Mesodermal cell (in vitro differentiated cells): ENCODE measurements around the gene STK39.
A peak's percentile ranks its signal among the peaks of the same experiment; 100 is the strongest.

Experiments used
- H3K27ac ChIP-seq: 2 replicates; pipeline ENCODE4 v1.7.0; 2013; ENCODE audit warnings: mild to moderate bottlenecking, low read depth, low read length, moderate library complexity; ENCODE audit not compliant: severe bottlenecking
- H3K36me3 ChIP-seq: 2 replicates; pipeline ENCODE4 v1.7.1; 2013; ENCODE audit warnings: mild to moderate bottlenecking, low read length, moderate library complexity; ENCODE audit not compliant: control insufficient read depth, insufficient read depth
- H3K4me1 ChIP-seq: one replicate; pipeline ENCODE4 v1.7.1; 2013; ENCODE audit warnings: mild to moderate bottlenecking, low read length; ENCODE audit not compliant: insufficient read depth, control insufficient read depth, poor library complexity, severe bottlenecking
- H3K4me3 ChIP-seq: 2 replicates; pipeline ENCODE4 v1.7.0; 2013; ENCODE audit warnings: low read length, control low read depth, mild to moderate bottlenecking; ENCODE audit not compliant: insufficient read depth, poor library complexity, severe bottlenecking; ENCODE audit errors: extremely low read depth
- H3K9me3 ChIP-seq: 2 replicates; pipeline ENCODE4 v1.7.1; 2013; ENCODE audit warnings: mild to moderate bottlenecking, low read length, moderate library complexity; ENCODE audit not compliant: control insufficient read depth
- WGBS, 2 experiments: methylation state at CpG; one replicate each; pipeline ENCODE4 v1.1.5; 2013; ENCODE audit warnings: missing lambda C conversion rate in 2 of 2; ENCODE audit not compliant: insufficient coverage in 2 of 2; 5-methylcytosine and 5-hydroxymethylcytosine counted together

STK39 gene

DNA sequence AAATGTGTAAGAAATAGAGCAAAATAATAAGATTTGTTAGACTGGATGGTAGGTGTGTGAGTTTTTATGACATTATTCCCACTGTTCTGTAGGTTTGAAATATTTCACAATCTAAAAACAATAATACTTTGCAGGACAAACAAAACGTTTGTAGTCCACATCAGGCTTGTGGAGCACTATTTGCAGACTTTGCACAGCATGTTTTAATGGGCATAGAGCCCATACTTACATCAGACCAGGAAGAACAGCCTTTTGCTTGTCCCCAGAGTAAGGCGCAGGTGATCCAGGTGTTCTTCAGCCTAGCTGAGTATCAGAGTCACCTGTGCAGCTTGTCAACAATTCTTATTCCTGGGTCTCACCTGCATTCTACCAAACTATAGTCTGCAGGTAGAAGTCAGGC lies 9.1 kb upstream of the STK39 start:
- no peak overlapping the region for H3K27ac ChIP-seq
- no peak overlapping the region for H3K4me3 ChIP-seq
- peaks cover 16% of the 10 kb centered on the region for H3K9me3 ChIP-seq
- H3K36me3 ChIP-seq: no peaks in the 10 kb centered on the region
- H3K4me1 ChIP-seq: peaks cover 4% of the 10 kb centered on the region
- 75 to 78% methylated on average over 2 of the region's 2 CpGs for WGBS, 2 experiments

- H3K9me3 ChIP-seq: peaks cover 16% of the 10 kb centered on the region
- no peak overlapping the region for H3K4me3 ChIP-seq
- no peak overlapping the region for H3K27ac ChIP-seq
- WGBS, 2 experiments: 87 to 94% methylated on average over 3 of the region's 3 CpGs
- H3K4me1 ChIP-seq: peaks cover 4% of the 10 kb centered on the region
- H3K36me3 ChIP-seq: no peaks in the 10 kb centered on the region
These were observed 8.5 kb upstream of the STK39 start for GRCh38 chr2:168255866-168256265.

GRCh38 chr2:168255103-168255502 lies 7.7 kb upstream of the STK39 start:
- Histone ChIP-seq H3K4me1 (peaks cover 4% of the 10 kb centered on the region), H3K4me3 (no peak overlapping the region), H3K36me3 (no peaks in the 10 kb centered on the region), H3K9me3 (peaks cover 16% of the 10 kb centered on the region), H3K27ac (no peak overlapping the region)
- 94 to 97% methylated on average over 8 of the region's 8 CpGs for WGBS, 2 experiments

DNA sequence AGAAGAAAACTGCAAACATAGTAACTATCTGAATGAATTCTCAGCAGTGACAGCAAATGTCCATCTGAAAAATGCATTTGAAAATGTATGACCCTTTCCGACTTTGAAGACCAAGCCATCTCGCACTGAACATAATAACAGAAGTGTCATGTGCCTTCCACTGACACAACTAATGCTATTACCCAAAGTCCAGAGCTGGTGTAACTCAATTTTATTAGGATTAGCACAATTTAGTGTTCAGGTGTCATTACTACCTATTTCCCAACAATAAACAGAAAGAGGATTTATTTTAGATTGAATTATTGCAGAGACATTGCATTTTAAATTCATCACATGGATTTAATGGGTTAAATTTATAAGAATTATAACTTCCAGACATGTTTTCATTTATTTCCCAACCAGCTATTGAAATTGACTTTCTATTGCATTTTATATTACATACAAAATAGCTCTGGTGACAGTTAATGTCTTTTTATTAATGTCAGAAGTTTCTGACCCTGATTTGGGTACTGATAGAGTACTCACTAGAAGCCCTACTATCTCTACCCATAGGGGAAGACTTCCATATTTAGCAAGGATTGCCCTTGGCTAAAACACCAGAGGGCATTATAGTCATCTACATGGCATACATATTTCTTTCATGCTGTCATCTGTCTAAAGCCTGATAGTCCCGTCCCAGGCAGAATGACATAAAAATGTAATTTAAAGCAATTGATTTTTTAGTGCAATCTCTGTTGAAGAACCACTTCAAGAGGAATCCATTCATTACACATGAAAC lies 7.0 kb upstream of the STK39 start:
- H3K4me1 ChIP-seq: peaks cover 4% of the 10 kb centered on the region
- WGBS, 2 experiments: 100% methylated on average over 2 of the region's 3 CpGs; no CpG with 5 or more reads in 1 of the 2 experiments
- H3K27ac ChIP-seq: no peak overlapping the region
- H3K36me3 ChIP-seq: no peaks in the 10 kb centered on the region
- peaks cover 8% of the 10 kb centered on the region for H3K9me3 ChIP-seq
- no peak overlapping the region for H3K4me3 ChIP-seq

DNA sequence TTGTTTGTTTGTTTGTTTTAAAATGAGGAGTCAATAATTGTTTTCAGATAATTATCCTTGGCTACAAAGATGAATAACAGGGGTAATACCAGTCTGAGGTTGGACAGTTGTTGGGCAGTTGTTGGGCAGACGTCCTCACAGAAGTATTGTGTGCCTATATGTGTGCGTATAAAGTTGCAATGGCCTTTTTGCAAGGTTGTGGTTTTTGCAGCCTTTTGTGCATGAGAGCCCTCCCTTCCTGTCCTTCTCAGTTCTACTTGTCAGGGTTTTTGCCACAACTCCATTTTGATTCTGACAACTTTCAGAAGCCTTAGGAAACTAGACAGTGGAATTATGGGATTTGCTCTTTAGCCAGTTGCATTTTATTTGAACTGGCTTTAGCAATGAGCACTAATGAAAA lies 6.0 kb upstream of the STK39 start:
- WGBS, 2 experiments: 100% methylated on average over 1 to 2 of the region's 2 CpGs
- H3K4me3 ChIP-seq: no peak overlapping the region

DNA sequence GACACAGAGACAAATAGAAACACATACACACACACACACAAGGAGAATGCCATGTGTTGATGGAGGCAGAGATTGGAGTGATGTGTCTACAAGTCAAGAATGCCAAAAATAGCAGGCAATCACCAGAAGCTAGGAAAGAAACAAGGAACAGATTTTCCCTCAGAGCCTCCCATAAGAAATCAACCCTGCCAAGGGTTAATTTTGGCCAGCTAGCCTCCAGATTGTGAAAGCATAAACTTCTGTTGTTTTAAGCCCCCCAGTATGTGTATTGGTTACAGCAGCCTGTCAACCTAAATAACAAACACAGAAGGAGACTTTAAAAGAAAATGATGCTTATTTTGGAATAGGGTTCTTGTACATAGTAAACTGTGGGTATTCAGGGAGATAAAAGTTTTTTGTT lies 5.6 kb upstream of the STK39 start:
- Histone ChIP-seq H3K27ac (no peak overlapping the region), H3K4me1 (peaks cover 11% of the 10 kb centered on the region), H3K36me3 (no peaks in the 10 kb centered on the region), H3K4me3 (no peak overlapping the region), H3K9me3 (no peaks in the 10 kb centered on the region)

More for the DNA sequence above, 6.0 kb upstream of the STK39 start:
- Histone ChIP-seq H3K4me1 (peaks cover 9% of the 10 kb centered on the region), H3K9me3 (no peaks in the 10 kb centered on the region), H3K27ac (no peak overlapping the region), H3K36me3 (no peaks in the 10 kb centered on the region)

DNA sequence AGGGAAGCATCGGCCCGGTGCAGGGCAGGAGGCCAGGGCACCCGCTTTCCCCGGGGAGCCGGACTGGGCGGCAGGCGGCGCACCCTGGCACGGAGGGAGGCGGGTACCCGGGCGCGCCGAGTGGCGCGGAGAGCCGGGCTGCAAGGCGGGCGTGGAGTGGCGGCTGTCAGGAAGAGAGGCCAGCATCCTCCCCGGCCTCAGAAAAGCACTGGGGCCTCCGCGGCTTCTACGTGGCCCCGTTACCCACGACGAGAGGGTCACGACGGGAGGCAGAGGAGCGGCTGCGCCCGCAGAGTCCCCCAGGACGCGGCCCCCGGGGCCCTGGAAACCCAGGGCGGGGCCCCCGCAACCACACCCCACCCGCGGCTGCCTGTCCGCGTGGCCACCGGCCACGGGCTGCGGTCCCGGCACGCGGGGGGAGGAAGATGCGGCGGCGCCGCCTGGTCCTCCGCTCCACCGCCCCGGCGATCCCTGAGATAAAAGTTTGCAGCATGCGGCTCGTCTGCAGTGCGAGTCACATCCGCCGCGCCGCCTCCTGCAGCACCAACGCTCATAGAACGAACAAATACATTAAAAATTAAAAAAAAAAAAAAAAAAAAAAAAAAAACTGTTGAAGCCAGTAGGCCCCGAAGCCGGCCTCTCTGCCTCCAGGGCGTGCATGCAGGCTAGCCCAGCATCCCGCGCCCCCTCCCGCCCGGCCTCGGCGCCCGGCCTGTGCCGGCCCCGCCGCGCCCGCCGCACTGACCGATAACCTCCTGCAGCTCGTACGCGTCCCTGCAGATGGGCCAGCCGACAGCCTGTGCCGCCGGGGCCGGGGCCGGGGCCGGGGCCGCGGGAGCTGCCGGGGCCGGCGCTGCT lies 683 bp downstream of the STK39 start:
- Histone ChIP-seq H3K4me3 (peak overlapping the region; percentile 71), H3K27ac (peak overlapping the region; percentile 59), H3K4me1 (peaks cover 16% of the 10 kb centered on the region), H3K9me3 (no peaks in the 10 kb centered on the region), H3K36me3 (no peaks in the 10 kb centered on the region)
- 0 to 1% methylated on average over 46 to 56 of the region's 95 CpGs for WGBS, 2 experiments

GRCh38 chr2:168246072-168246482 lies 1.3 kb downstream of the STK39 start:
- Histone ChIP-seq H3K36me3 (no peaks in the 10 kb centered on the region), H3K4me1 (peaks cover 22% of the 10 kb centered on the region), H3K27ac (no peak overlapping the region), H3K9me3 (no peaks in the 10 kb centered on the region), H3K4me3 (peak overlapping the region; percentile 71)
- WGBS, 2 experiments: 13 to 19% methylated on average over 10 of the region's 11 CpGs

DNA sequence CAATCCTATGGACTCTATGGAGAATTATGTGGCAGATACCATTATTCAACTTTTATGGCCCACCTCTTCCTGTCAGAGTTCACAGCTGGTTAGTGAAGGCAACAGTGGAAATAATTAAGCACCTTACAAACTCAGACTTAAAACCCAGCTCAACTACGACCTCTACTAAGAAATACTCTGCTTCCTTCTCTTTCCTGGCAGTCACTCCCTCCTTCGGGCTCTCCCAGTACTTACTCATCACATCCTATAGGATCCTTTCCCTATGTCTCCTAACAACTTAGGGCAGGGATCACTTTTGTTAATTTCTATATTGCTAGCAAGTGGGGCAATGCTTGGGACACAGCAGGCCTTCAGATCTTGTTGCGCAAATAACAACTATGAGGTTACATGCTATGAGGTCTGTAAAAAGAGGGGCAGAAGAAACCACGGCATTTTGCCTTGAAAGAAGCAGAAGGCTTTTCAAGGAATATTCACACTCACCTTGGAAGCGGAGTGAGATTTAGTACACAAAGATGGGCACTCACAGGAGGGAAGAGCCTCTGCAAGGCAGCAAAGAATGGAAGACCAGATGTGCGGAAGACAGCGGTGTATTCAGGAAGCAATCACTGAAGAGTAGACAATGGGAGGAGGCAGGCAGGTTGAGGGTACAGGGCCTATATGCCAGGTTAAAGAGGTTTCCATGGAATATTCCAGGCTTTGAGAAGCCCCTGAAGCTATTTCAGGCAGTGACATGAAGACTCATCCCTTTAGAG lies 2.1 kb downstream of the STK39 start:
- WGBS, 2 experiments: 91 to 96% methylated on average over 5 of the region's 7 CpGs
- H3K27ac ChIP-seq: no peak overlapping the region
- H3K4me3 ChIP-seq: no peak overlapping the region
- no peaks in the 10 kb centered on the region for H3K36me3 ChIP-seq
- peaks cover 25% of the 10 kb centered on the region for H3K4me1 ChIP-seq
- H3K9me3 ChIP-seq: no peaks in the 10 kb centered on the region

- Histone ChIP-seq H3K27ac (no peak overlapping the region), H3K9me3 (no peaks in the 10 kb centered on the region), H3K4me1 (peaks cover 25% of the 10 kb centered on the region), H3K36me3 (no peaks in the 10 kb centered on the region), H3K4me3 (no peak overlapping the region)
- 89 to 92% methylated on average over 7 of the region's 8 CpGs for WGBS, 2 experiments
These were observed 3.1 kb downstream of the STK39 start for GRCh38 chr2:168244318-168244717.
